Testis (tissue), 3 donors: Measurements from ENCODE around the gene PRIM2. TPM values are rescaled to one million over a fixed set of nuclear protein-coding genes. Genes with fewer than 3 reads are reported as not detected.
"Not testable (repeated sequence)": the region's sequence is repeated elsewhere in the genome, so short reads cannot be mapped to it uniquely, and the experiment has no call there.

Source experiments
- DNase-seq: peaks from one replicate; pipeline ENCODE4 v3.0.0-alpha.2; 2019
- H3K27ac ChIP-seq, 2 donors: fragments of 200-600 bp; sonication (generic); one replicate each; pipeline ENCODE4 v1.5.1; 2019
- H3K27me3 ChIP-seq: fragments of 200-600 bp; sonication (generic); one replicate; pipeline ENCODE4 v1.5.1; 2019
- H3K36me3 ChIP-seq: fragments of 200-600 bp; sonication (generic); one replicate; pipeline ENCODE4 v1.5.1; 2017; ENCODE audit warnings: low read depth; ENCODE audit errors: missing control alignments
- H3K4me1 ChIP-seq: fragments of 200-600 bp; sonication (generic); one replicate; pipeline ENCODE4 v1.5.1; 2019
- H3K4me3 ChIP-seq, 2 donors: fragments of 200-600 bp; sonication (generic); one replicate each; pipeline ENCODE4 v1.5.1; 2017 to 2019
- H3K9me3 ChIP-seq: fragments of 200-600 bp; sonication (generic); one replicate; pipeline ENCODE4 v1.5.1; 2017
- POLR2A ChIP-seq: fragments of 450-650 bp; IDR thresholded peaks from one replicate; pipeline ENCODE4 v1.6.1; 2017; ENCODE audit warnings: antibody characterized with exemption, mild to moderate bottlenecking, moderate library complexity
- WGBS, 2 donors: methylation state at CpG; one replicate each; pipeline ENCODE4 v1.1.5; 2018; 5-methylcytosine and 5-hydroxymethylcytosine counted together
- intact Hi-C: fragments of 100-400 bp; cut with DNase I; formaldehyde crosslinking; loops from one replicate; pipeline ENCODE4 v1.15.1; 2023; ENCODE audit warnings: low total_unique reads
- polyA plus RNA-seq: library from polyadenylated mRNA; stranded (reverse); fragments of 350-450 nt; fragmentation: Illumina TruSeq; extraction: RNeasy Lipid Tissue Mini Kit (QIAGEN cat#74804); gene quantifications from one replicate; pipeline ENCODE4 v1.2.3, GENCODE V29; 2014; ENCODE audit warnings: low read depth, low replicate concordance; ENCODE audit not compliant: insufficient read depth
- total RNA-seq, 2 donors: library from RNA; depleted of rRNA; stranded (reverse); fragments of >200 nt; gene quantifications; one replicate each; pipeline ENCODE4 v1.2.3, GENCODE V29; 2016
- TF ChIP-seq, protein P1 (sequence below), 3 experiments: fragments of 450-650 bp in 2 of 3; fragments of 200-600 bp in 1 of 3; sonication (generic) in 1 of 3; IDR thresholded peaks; one replicate each; pipeline ENCODE4 v1.5.1; 2016 to 2019; ENCODE audit warnings: antibody characterized with exemption in 3 of 3, mild to moderate bottlenecking in 2 of 3, moderate library complexity in 1 of 3

The PRIM2 gene
- total and polyA plus RNA-seq, 3 donors from 2014 or later, result 11.0 to 13.2 (median 11.1) TPM

DNA sequence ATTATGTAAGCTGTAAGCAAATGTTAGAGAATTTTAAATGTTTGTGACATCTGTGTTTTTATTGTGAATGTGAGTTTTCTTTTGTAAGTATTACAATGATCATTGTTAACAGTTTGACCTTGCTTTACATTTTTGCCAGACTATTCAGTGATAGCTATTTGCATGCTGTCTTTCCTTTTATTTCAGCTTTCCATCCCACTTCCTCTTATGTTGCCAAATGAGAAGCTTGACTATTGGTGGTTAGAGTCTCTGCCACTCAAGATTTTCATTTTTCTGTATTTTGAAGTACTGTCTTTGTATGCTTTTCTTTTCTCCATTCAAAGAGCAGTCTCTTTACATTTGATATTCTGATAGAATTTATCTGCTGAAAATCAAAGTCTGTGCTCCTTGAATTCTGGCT is 104.1 kb downstream of the PRIM2 start:
- no peaks in the 10 kb centered on the region for H3K9me3 ChIP-seq
- TF ChIP-seq, protein P1, sequence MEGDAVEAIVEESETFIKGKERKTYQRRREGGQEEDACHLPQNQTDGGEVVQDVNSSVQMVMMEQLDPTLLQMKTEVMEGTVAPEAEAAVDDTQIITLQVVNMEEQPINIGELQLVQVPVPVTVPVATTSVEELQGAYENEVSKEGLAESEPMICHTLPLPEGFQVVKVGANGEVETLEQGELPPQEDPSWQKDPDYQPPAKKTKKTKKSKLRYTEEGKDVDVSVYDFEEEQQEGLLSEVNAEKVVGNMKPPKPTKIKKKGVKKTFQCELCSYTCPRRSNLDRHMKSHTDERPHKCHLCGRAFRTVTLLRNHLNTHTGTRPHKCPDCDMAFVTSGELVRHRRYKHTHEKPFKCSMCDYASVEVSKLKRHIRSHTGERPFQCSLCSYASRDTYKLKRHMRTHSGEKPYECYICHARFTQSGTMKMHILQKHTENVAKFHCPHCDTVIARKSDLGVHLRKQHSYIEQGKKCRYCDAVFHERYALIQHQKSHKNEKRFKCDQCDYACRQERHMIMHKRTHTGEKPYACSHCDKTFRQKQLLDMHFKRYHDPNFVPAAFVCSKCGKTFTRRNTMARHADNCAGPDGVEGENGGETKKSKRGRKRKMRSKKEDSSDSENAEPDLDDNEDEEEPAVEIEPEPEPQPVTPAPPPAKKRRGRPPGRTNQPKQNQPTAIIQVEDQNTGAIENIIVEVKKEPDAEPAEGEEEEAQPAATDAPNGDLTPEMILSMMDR (IDR thresholded peaks at IDR 0.05), result no peak
- no peak for TF ChIP-seq POLR2A
- intact Hi-C loops, result no loop called here
- H3K4me3 ChIP-seq, result no peak overlapping the region
- no peaks in the 10 kb centered on the region for H3K36me3 ChIP-seq
- DNase-seq, result no peak
- H3K27ac ChIP-seq, result no peak overlapping the region
- H3K27me3 ChIP-seq, result no peaks in the 10 kb centered on the region
- no peaks in the 10 kb centered on the region for H3K4me1 ChIP-seq

DNA sequence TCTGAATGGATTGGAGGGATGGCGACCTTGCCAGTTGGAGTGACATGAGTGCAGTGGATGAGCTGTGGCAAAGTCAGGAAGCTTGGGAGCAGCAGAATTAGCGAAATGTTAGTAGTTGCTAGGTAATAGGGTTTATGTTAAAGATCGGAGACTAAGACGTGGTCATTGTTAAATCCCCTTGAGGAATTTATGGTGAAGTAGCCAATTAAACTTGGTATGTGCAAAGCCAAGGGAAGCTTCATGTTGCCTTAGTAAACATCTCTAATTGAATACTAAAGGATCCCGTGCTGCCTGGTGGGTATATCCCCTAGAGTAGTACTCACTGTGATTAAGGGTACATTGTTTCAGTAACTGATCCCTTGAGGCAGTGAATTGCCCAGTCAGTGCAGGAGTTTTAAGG is 106.0 kb downstream of the PRIM2 start:
- Histone ChIP-seq H3K4me1 (no peaks in the 10 kb centered on the region), H3K36me3 (no peaks in the 10 kb centered on the region), H3K9me3 (no peaks in the 10 kb centered on the region), H3K4me3 (no peak overlapping the region), H3K27me3 (no peaks in the 10 kb centered on the region), H3K27ac (no peak overlapping the region)
- TF ChIP-seq POLR2A, result no peak
- TF ChIP-seq, protein P1 (IDR thresholded peaks at IDR 0.05), result no peak
- 79 to 81% methylated on average over 5 of the region's 5 CpGs for WGBS, 2 donors
- intact Hi-C loops, result no loop called here
- DNase-seq, result no peak

DNA sequence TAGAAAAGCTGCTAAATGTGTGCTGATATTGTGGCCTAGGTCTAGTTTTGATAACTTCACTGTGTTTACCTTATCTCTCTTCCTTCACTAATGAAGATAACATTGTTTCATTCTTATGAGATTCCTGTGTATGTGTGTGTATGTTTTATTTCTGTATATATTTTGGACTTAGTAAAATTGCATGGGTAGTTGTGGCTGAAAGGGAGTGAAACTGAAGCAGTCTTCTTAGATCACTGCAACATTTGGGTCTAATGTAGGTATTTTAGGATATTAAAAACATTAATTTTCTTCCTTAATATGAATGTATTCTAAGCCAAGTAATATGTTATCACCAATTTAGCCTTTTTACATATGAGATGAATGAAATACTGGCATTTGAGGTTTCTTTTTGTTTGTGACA is 114.3 kb downstream of the PRIM2 start:
- DNase-seq, H3K36me3 ChIP-seq, intact Hi-C loops, H3K4me1 ChIP-seq, H3K9me3 ChIP-seq, H3K27ac ChIP-seq, H3K27me3 ChIP-seq, H3K4me3 ChIP-seq: not testable (repeated sequence)

DNA sequence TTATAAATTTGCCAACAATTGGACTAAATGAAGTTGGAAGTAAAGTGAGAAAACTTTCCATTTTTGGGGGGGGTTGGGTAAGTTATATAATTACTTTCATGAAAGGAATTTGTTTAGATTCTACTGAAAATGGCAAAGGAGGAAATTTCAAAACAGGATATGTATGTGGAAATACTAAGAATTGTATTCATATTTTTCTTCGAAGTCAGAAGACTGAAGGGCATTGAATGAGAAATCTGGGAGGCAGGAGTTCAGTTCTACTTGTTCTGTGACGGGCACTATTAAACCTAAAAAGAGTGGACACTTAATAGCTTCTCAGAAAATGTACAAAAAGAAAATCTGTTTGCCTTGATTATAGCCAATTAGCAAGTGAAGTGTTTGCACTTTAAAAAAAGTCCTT is 114.7 kb downstream of the PRIM2 start:
- H3K27ac ChIP-seq, result no peak overlapping the region
- H3K27me3 ChIP-seq, result no peaks in the 10 kb centered on the region
- H3K36me3 ChIP-seq, result no peaks in the 10 kb centered on the region
- intact Hi-C loops, result no loop called here
- 47 to 60% methylated on average over 2 of the region's 2 CpGs for WGBS, 2 donors
- H3K9me3 ChIP-seq, result no peaks in the 10 kb centered on the region
- no peak overlapping the region for H3K4me3 ChIP-seq
- no peak for TF ChIP-seq POLR2A
- TF ChIP-seq, protein P1 (IDR thresholded peaks at IDR 0.05), result no peak
- DNase-seq, result no peak
- H3K4me1 ChIP-seq, result peaks cover 2% of the 10 kb centered on the region

DNA sequence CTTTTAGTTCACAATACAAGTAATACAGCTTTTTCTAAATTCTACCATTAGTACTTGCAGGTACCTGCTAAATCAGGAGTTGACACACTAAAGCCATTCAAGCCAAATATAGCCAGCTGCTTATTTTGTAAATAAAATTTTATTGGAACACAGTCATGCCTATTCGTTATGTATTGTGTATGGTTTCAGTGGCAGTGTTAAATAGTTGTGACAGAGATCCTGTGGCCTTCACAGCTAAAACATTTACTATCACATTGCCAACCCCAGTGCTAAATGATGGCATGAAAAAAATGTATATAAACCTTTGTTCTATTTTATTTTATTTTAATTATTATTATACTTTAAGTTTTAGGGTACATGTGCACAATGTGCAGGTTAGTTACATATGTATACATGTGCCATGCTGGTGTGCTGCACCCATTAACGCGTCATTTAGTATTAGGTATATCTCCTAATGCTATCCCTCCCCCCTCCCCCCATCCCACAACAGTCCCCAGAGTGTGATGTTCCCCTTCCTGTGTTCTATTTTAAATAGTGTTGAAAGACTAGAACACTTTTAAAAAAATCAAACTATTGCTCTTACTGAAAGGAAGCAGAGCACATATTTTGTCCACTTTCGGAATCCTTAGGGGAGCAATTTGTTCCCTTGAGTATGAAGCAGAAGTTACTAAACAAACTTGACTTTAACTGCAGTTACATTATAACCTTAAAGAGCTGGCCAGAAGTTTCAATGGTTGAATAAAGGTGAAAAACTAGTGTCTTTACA is 115.7 kb downstream of the PRIM2 start:
- Histone ChIP-seq H3K4me3 (no peak overlapping the region), H3K36me3 (no peaks in the 10 kb centered on the region), H3K27me3 (no peaks in the 10 kb centered on the region), H3K9me3 (no peaks in the 10 kb centered on the region), H3K4me1 (peaks cover 2% of the 10 kb centered on the region), H3K27ac (no peak overlapping the region)
- TF ChIP-seq, protein P1 (IDR thresholded peaks at IDR 0.05), result no peak
- TF ChIP-seq POLR2A, result no peak
- intact Hi-C loops, result no loop called here
- no peak for DNase-seq
- WGBS, 2 donors, result 72 to 78% methylated on average over 4 of the region's 4 CpGs

DNA sequence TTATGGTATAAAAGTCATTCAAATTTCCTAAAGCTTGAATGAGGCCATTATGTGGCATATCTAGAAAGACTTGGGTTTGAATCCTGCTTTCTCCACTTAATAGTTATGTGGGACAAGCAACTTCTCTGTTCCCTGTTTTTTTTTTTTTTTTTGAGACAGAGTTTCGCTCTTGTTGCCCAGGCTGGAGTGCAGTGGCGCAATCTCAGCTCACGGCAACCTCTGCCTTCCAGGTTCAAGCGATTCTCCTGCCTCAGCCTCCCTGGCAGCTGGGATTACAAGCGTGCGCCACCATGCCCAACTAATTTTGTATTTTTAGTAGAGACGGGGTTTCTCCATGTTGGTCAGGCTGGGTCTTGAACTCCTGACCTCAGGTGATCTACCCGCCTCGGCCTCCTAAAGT is 116.4 kb downstream of the PRIM2 start:
- H3K27ac ChIP-seq, H3K27me3 ChIP-seq, H3K4me1 ChIP-seq, H3K36me3 ChIP-seq, intact Hi-C loops, DNase-seq, H3K4me3 ChIP-seq, H3K9me3 ChIP-seq: not testable (repeated sequence)
- 86 to 99% methylated on average over 9 of the region's 9 CpGs for WGBS, 2 donors
